ENCODE measurements around the gene SHOX. TPM values are rescaled to one million over a fixed set of nuclear protein-coding genes. Genes with fewer than 3 reads are reported as not detected.
"Not testable (repeated sequence)": the region's sequence is repeated elsewhere in the genome, so short reads cannot be mapped to it uniquely, and the experiment has no call there.

SHOX gene
- under 1 TPM in 1 of 3 donors, not detected in 2; 0.06 TPM for polyA plus RNA-seq (ENCODE audit: insufficient read length in 3 of 3)

- DNase-seq (ENCODE audit: low read depth in 3 of 3, low spot score in 2 of 3): no peak
These were observed at the start of gene SHOX for GRCh38 chrX:630612-631496. SHOX (plus strand) TSS chrX:630791; CDS start chrX:630898, 107 bp downstream.

GRCh38 chrX:581066-581465 is 49.5 kb upstream of the SHOX start:
- no peak for DNase-seq (ENCODE audit: low read depth in 3 of 3, low spot score in 2 of 3)

- no peak for DNase-seq (ENCODE audit: low read depth in 3 of 3, low spot score in 2 of 3)
These were observed 48.8 kb upstream of the SHOX start for GRCh38 chrX:581720-582298.

GRCh38 chrX:584572-584971 is 46.0 kb upstream of the SHOX start:
- no peak for DNase-seq (ENCODE audit: low read depth in 3 of 3, low spot score in 2 of 3)

GRCh38 chrX:585115-585808 is 45.3 kb upstream of the SHOX start:
- no peak for DNase-seq (ENCODE audit: low read depth in 3 of 3, low spot score in 2 of 3)

- DNase-seq (ENCODE audit: low read depth in 3 of 3, low spot score in 2 of 3): no peak
These were observed 44.2 kb upstream of the SHOX start for GRCh38 chrX:586351-586750.

- DNase-seq (ENCODE audit: low read depth in 3 of 3, low spot score in 2 of 3): not testable (repeated sequence)
These were observed 41.3 kb upstream of the SHOX start for GRCh38 chrX:589261-589660.

GRCh38 chrX:590693-591404 is 39.7 kb upstream of the SHOX start:
- DNase-seq (ENCODE audit: low read depth in 3 of 3, low spot score in 2 of 3): no peak

- DNase-seq (ENCODE audit: low read depth in 3 of 3, low spot score in 2 of 3): no peak
These were observed 30.5 kb upstream of the SHOX start for GRCh38 chrX:599837-600715.

GRCh38 chrX:603029-603428 is 27.6 kb upstream of the SHOX start:
- DNase-seq (ENCODE audit: low read depth in 3 of 3, low spot score in 2 of 3): not testable (repeated sequence)

GRCh38 chrX:604616-605015 is 26.0 kb upstream of the SHOX start:
- not testable (repeated sequence) for DNase-seq (ENCODE audit: low read depth in 3 of 3, low spot score in 2 of 3)

- DNase-seq (ENCODE audit: low read depth in 3 of 3, low spot score in 2 of 3): not testable (repeated sequence)
These were observed 22.5 kb upstream of the SHOX start for GRCh38 chrX:608088-608487.

GRCh38 chrX:614136-614535 is 16.5 kb upstream of the SHOX start:
- no peak for DNase-seq (ENCODE audit: low read depth in 3 of 3, low spot score in 2 of 3)

- no peak for DNase-seq (ENCODE audit: low read depth in 3 of 3, low spot score in 2 of 3)
These were observed 13.2 kb upstream of the SHOX start for GRCh38 chrX:617401-617800.

GRCh38 chrX:617891-618290 is 12.7 kb upstream of the SHOX start:
- DNase-seq (ENCODE audit: low read depth in 3 of 3, low spot score in 2 of 3): no peak

- DNase-seq (ENCODE audit: low read depth in 3 of 3, low spot score in 2 of 3): not testable (repeated sequence)
These were observed 12.3 kb upstream of the SHOX start for GRCh38 chrX:618304-618703.

GRCh38 chrX:618761-619450 is 11.7 kb upstream of the SHOX start:
- no peak for DNase-seq (ENCODE audit: low read depth in 3 of 3, low spot score in 2 of 3)

GRCh38 chrX:619451-619811 is 11.2 kb upstream of the SHOX start:
- no peak for DNase-seq (ENCODE audit: low read depth in 3 of 3, low spot score in 2 of 3)

- no peak for DNase-seq (ENCODE audit: low read depth in 3 of 3, low spot score in 2 of 3)
These were observed 10.6 kb upstream of the SHOX start for GRCh38 chrX:619812-620531.

All from right renal cortex interstitium (tissue), 3 donors.